Peyer's patch (tissue), 4 donors: ENCODE results near the gene TAAR6. TPM values are rescaled to one million over a fixed set of nuclear protein-coding genes. Genes with fewer than 3 reads are reported as not detected.

Experiments used
- DNase-seq, 3 donors: peaks; one replicate each; pipeline ENCODE4 v3.0.0-alpha.2; 2017 to 2019
- H3K27ac ChIP-seq, 4 donors: fragments of 200-600 bp; sonication (generic); one replicate each; pipeline ENCODE4 v1.5.1; 2016 to 2019
- H3K27me3 ChIP-seq, 2 donors: fragments of 200-600 bp; sonication (generic); one replicate each; pipeline ENCODE4 v1.5.1; 2019
- H3K36me3 ChIP-seq, 3 donors: fragments of 200-600 bp; sonication (generic); one replicate each; pipeline ENCODE4 v1.5.1; 2016 to 2019
- H3K4me1 ChIP-seq, 4 donors: fragments of 200-600 bp; sonication (generic); one replicate each; pipeline ENCODE4 v1.5.1; 2016 to 2019
- H3K4me3 ChIP-seq, 4 donors: fragments of 200-600 bp; sonication (generic); 1 replicate in 3 of 4; 2 replicates in 1 of 4; pipeline ENCODE4 v1.5.1; 2016 to 2019; ENCODE audit warnings: mild to moderate bottlenecking in 1 of 4
- H3K9me3 ChIP-seq, 4 donors: fragments of 200-600 bp; sonication (generic); one replicate each; pipeline ENCODE4 v1.5.1; 2016 to 2019; ENCODE audit warnings: mild to moderate bottlenecking in 1 of 4
- CTCF ChIP-seq, 6 experiments: fragments of 450-650 bp in 4 of 6; fragments of 200-600 bp in 2 of 6; sonication (generic) in 1 of 6; IDR thresholded peaks; one replicate each; pipeline ENCODE4 v1.5.1; 2017 to 2019; ENCODE audit warnings: antibody characterized with exemption in 6 of 6, mild to moderate bottlenecking in 3 of 6, moderate library complexity in 1 of 6
- POLR2A ChIP-seq, 2 donors: fragments of 450-650 bp; IDR thresholded peaks; one replicate each; pipeline ENCODE4 v1.5.1; 2017; ENCODE audit warnings: antibody characterized with exemption in 2 of 2, mild to moderate bottlenecking in 2 of 2, moderate library complexity in 2 of 2
- total RNA-seq, 4 donors: library from RNA; depleted of rRNA; stranded (reverse); fragments of >200 nt; gene quantifications; one replicate each; pipeline ENCODE4 v1.1.0, GENCODE V29; 2016

TAAR6 gene
- not detected for total RNA-seq

- Histone ChIP-seq H3K27me3 (no peaks in the 10 kb centered on the region), H3K4me1 (no peaks in the 10 kb centered on the region), H3K9me3 (no peaks in the 10 kb centered on the region), H3K27ac (no peak within 1 kb of the TSS), H3K36me3 (no peaks in the 10 kb centered on the region), H3K4me3 (no peak within 1 kb of the TSS)
- no peak for DNase-seq
- TF ChIP-seq POLR2A (IDR thresholded peaks at IDR 0.05) (no peak), CTCF (IDR thresholded peaks at IDR 0.05) (no peak)
Observed at GRCh38 chr6:132570221-132570777, at the start of gene TAAR6. Gene TAAR6 (plus strand): TSS chr6:132570322. CDS start chr6:132570322, 0 bp downstream.

- no peak for DNase-seq
- TF ChIP-seq CTCF (IDR thresholded peaks at IDR 0.05) (no peak), POLR2A (IDR thresholded peaks at IDR 0.05) (no peak)
- no peaks in the 10 kb centered on the region for H3K36me3 ChIP-seq
- H3K4me3 ChIP-seq = no peak overlapping the region
- H3K4me1 ChIP-seq = no peaks in the 10 kb centered on the region
- no peaks in the 10 kb centered on the region for H3K27me3 ChIP-seq
- H3K27ac ChIP-seq = no peak overlapping the region
- no peaks in the 10 kb centered on the region for H3K9me3 ChIP-seq
Observed at GRCh38 chr6:132520953-132521352, 49.2 kb upstream of the TAAR6 start.

GRCh38 chr6:132524646-132525045 is 45.5 kb upstream of the TAAR6 start:
- TF ChIP-seq POLR2A (IDR thresholded peaks at IDR 0.05) (no peak), CTCF (IDR thresholded peaks at IDR 0.05) (no peak)
- no peak for DNase-seq
- H3K27me3 ChIP-seq = no peaks in the 10 kb centered on the region
- H3K36me3 ChIP-seq = no peaks in the 10 kb centered on the region
- no peak overlapping the region for H3K27ac ChIP-seq
- H3K4me3 ChIP-seq = no peak overlapping the region
- no peaks in the 10 kb centered on the region for H3K9me3 ChIP-seq
- H3K4me1 ChIP-seq = no peaks in the 10 kb centered on the region

GRCh38 chr6:132525866-132526265 is 44.3 kb upstream of the TAAR6 start:
- no peak overlapping the region for H3K27ac ChIP-seq
- no peaks in the 10 kb centered on the region for H3K4me1 ChIP-seq
- TF ChIP-seq CTCF (IDR thresholded peaks at IDR 0.05) = no peak
- no peak for TF ChIP-seq POLR2A (IDR thresholded peaks at IDR 0.05)
- DNase-seq = no peak
- H3K4me3 ChIP-seq = no peak overlapping the region
- no peaks in the 10 kb centered on the region for H3K27me3 ChIP-seq
- H3K9me3 ChIP-seq = no peaks in the 10 kb centered on the region
- H3K36me3 ChIP-seq = no peaks in the 10 kb centered on the region

GRCh38 chr6:132526461-132526860 is 43.7 kb upstream of the TAAR6 start:
- DNase-seq = no peak
- H3K9me3 ChIP-seq = no peaks in the 10 kb centered on the region

More at GRCh38 chr6:132526461-132526860, 43.7 kb upstream of the TAAR6 start:
- TF ChIP-seq POLR2A (IDR thresholded peaks at IDR 0.05) (no peak), CTCF (IDR thresholded peaks at IDR 0.05) (no peak)
- Histone ChIP-seq H3K4me1 (no peaks in the 10 kb centered on the region), H3K4me3 (no peak overlapping the region), H3K36me3 (no peaks in the 10 kb centered on the region), H3K27ac (no peak overlapping the region), H3K27me3 (no peaks in the 10 kb centered on the region)
